UCSD-AML1 (cell line): ENCODE results near the gene PSAP.

Source experiments
- DNase-seq: peaks from one replicate; lab custom pipeline; 2025; ENCODE audit not compliant: unreplicated experiment; lab: John Stamatoyannopoulos, UW

PSAP gene

GRCh38 chr10:71811351-71811750 lies 39.7 kb downstream of the PSAP start:
- no peak for DNase-seq

DNA sequence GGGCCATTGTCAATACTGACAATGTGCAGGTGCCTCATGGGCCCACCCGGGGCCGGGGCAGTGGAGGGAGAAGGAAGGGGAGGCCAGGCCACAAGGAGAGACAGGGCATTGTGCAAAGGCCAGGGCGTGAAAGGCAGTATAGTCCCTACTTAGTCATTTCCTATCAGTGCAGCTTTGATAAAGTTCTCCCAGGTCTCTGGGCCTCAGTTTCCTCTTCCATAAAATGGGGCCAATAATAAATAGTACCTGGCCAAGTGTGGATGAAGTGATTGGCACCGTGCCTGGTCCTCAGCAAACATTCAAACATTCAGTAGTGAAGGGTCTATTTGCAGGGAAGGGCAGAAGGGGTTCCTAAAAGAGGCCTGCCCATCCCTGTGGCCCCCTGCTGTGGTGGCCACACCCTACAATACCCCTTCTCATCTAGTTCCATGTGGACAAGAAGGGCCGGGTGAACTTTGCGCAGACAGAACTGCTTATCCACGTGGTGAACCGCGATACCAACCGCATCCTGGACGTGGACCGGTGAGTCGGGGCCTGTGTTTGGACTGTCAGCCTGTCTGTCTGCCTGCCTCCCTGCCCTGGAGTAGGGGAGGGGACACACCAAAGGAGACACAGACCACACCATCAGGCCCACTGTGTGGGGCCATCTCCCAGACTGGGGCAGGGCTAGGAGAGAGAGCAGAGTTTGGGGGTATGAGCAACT lies 40.9 kb downstream of the PSAP start:
- no peak for DNase-seq

GRCh38 chr10:71809628-71810027 lies 41.4 kb downstream of the PSAP start:
- DNase-seq = no peak

DNA sequence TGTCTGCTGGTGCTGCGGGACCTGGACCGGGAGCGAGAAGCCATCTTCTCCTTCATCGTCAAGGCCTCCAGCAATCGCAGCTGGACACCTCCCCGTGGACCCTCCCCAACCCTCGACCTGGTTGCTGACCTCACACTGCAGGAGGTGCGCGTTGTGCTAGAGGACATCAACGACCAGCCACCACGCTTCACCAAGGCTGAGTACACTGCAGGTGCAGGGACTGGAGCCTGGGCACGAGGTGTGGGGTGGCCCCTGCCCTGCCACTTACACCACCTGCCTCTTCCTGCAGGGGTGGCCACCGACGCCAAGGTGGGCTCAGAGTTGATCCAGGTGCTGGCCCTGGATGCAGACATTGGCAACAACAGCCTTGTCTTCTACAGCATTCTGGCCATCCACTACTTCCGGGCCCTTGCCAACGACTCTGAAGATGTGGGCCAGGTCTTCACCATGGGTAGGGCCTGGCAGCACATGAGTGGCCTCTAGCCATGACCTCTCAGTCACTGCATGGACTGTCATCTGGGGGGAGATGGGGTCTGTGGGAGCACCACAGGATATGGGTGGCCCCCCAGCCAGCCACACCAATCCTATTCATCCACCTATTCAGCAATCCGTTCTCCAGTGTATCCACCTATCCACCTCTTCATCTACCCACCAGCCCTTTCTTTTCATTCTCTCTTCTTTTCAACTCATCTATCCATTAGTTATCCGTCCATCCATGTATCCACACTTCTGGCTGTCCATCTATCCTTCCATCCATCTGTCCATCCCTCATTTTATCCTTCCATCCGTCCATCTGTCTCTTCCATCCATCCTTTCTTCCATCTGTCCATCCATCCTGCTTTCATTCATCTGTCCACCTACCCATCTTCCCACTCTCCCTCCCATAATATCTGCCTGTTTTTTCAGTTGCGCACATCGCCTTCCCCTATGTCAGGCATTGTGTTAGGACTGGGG lies 43.2 kb downstream of the PSAP start:
- no peak for DNase-seq

GRCh38 chr10:71806704-71807556 lies 44.1 kb downstream of the PSAP start:
- DNase-seq = no peak

GRCh38 chr10:71805776-71806703 lies 45.0 kb downstream of the PSAP start:
- no peak for DNase-seq

- DNase-seq = no peak
Observed at GRCh38 chr10:71804077-71804476, 47.0 kb downstream of the PSAP start.

DNA sequence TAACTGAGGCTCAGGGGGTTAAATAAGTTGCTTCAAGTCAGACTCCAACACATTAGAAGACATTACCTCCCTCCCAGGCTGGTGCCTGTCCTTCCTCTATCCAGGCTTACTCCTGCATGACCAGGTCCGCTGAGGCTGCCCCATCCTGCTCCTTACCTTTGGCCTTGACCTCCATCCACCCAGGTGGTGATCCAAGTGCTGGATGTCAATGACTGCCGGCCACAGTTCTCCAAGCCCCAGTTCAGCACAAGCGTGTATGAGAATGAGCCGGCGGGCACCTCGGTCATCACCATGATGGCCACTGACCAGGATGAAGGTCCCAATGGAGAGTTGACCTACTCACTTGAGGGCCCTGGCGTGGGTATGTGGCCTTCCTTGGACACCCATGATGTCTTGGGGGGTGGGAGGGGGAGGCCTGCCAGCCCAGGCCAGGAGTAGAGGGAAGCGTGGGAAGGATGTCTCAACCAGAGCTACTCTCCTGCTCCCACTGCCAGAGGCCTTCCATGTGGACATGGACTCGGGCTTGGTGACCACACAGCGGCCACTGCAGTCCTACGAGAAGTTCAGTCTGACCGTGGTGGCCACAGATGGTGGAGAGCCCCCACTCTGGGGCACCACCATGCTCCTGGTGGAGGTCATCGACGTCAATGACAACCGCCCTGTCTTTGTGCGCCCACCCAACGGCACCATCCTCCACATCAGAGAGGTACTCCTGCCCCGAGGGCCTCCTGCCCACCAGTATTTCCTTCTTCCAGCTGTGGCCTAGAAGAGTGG lies 48.1 kb downstream of the PSAP start:
- no peak for DNase-seq

DNA sequence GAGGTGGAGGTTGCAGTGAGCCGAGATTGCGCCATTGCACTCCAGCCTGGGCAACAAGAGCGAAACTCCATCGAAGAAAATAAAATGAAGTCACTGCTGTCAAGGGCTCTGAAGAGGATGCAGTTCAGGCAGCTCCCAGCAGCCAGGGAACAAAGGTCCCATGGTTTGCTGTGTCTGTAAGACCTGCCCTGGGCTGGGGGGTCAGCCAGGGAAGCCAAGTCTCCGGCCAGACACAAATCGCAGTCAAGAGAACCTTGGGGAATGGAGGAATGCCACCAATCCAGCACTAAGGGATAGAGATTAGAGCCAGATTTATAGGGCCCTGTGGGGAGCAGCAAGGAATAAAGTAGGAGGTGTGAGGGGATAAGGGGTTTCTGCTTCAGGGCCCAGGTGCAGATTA lies 48.8 kb downstream of the PSAP start:
- DNase-seq = no peak

DNA sequence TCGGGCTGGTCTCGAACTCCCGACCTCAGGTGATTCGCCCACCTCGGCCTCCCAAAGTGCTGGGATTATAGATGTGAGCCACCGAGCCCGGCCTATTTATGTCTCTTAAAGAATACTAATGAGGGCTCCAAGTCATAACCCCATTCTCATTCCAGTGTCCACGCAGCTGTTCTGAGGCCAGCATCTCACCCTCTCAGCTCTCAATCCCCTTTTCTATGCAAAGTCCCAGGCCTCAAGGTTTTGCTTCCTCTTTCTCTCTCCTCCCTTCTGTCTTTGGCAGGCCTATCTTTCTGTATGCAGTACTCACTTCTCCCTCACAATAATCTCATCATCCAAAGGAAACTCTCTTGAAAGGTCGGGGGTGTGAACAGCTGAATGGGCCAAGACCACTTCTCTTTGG lies 49.7 kb downstream of the PSAP start:
- DNase-seq = no peak

DNA sequence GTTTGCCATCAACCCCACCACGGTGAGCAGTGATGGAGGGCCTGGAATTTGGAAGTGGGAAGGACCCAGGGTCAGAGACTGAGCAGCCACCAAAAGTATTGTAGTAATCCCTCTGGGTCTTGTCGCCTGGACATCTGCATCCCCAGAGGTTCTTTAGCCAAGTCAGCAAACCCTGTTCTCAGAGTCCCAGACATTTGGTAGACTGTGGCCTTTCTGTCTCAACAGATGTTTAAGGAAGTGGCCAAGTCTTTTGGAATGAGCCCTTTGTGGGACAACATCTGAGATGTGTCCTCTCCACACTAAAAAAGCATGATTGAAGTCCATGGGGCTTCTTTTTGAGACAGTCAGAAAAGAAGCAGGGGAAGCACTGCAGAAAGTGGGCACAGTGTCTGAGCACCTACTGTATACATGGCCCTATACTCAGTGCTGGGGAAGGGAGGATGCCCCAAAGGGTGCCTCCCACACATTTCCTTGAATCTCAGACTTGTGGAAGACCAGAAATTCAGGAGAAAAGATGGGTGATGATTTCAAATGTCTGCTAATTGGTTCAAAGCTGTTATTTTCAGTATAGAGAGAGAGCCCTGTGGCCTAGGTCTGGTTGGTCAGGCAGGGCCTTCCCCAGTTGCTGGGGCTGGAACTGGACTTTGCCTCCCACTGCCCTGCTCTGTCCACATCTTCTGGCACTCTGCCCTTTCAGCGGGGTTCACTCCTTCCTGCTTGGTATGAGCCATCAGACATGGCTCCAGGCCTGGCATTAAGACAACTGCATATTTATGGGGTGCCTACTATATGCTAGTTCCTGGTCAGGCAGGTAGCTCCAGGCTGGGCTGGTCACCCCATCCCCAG lies 51.2 kb downstream of the PSAP start:
- DNase-seq = no peak

DNA sequence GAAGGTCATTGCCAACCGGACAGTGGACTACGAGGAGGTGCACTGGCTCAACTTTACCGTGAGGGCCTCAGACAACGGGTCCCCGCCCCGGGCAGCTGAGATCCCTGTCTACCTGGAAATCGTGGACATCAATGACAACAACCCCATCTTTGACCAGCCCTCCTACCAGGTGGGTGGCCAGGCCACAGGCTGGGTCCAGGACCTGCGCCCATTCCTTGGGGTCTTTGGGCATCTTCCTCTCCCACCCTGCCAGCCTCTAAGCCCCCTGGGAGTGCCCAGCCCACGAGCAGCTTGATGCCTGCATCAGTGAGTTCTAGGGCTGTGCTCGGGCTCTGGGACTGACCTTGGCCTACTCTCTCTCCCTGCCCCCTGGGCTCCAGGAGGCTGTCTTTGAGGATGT lies 51.9 kb downstream of the PSAP start:
- DNase-seq = no peak

DNA sequence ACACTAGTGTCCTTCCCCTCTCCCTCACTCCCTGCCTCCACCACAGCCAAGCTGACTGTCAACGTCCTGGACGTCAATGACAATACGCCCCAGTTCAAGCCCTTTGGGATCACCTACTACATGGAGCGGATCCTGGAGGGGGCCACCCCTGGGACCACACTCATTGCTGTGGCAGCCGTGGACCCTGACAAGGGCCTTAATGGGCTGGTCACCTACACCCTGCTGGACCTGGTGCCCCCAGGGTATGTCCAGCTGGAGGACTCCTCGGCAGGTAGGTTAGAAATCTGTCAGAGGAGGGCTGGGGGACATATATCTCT lies 52.8 kb downstream of the PSAP start:
- DNase-seq = no peak

- peak; percentile 87 for DNase-seq
Observed at GRCh38 chr10:71797533-71798307, 53.3 kb downstream of the PSAP start.

- DNase-seq = no peak
Observed at GRCh38 chr10:71796749-71797405, 54.2 kb downstream of the PSAP start.

DNA sequence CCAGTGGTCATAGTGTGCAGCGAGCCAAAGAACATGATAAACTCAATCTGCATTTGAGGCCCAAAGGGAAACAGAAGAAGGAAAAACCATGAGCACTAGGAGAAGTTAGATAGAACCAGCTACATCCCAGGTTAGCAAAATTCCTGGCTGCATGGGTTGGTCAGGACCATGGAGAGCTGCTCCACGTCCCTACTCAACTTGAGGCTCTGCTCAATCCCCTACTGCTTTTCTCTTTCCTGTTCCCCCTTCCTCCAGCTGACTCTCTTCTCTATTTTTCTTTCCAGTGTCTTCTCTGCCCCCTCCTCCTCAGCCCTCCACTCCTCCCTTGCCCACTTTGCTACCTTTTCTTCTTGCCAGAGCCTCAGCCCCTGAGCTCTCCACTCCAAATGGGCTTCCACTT lies 55.8 kb downstream of the PSAP start:
- peak; percentile 41 for DNase-seq

GRCh38 chr10:71790749-71791440 lies 60.2 kb downstream of the PSAP start:
- DNase-seq = no peak
